ENCODE data around the gene ANO2.

The ANO2 gene

GRCh38 chr12:5945071-5946008 lies at the start of gene ANO2:
Gene ANO2, minus strand, starts transcription at chr12:5945259. Its CDS starts 42 bp downstream, at chr12:5945217.
- H3K4me1 ChIP-seq (ENCODE audit: insufficient read depth, insufficient read length): peaks cover 14% of the 10 kb centered on the region
- no peaks in the 10 kb centered on the region for H3K36me3 ChIP-seq (ENCODE audit: insufficient read depth, insufficient read length, low read length)
- H3K9me3 ChIP-seq (ENCODE audit: insufficient read depth, low read length): peaks cover 6% of the 10 kb centered on the region; the same call in 1 of the 2 replicates
- H3K9ac ChIP-seq (ENCODE audit: insufficient read length, low read depth): peak within 1 kb of the TSS; percentile 85
- peaks cover 58% of the 10 kb centered on the region for H3K27me3 ChIP-seq (ENCODE audit: insufficient read depth, insufficient read length)
- peak within 1 kb of the TSS; percentile 81 for H3K4me3 ChIP-seq (ENCODE audit: insufficient read length, low read depth)
- no peak for TF ChIP-seq ZNF274 (IDR thresholded peaks at IDR 0.05; ENCODE audit: low read depth, low read length)
- peak; percentile 31 for TF ChIP-seq SUZ12 (IDR thresholded peaks at IDR 0.05; ENCODE audit: extremely low read depth, insufficient read depth, insufficient read length)
- no peak for TF ChIP-seq YY1 (IDR thresholded peaks at IDR 0.05; ENCODE audit: insufficient read depth, insufficient read length)
- peak; percentile 88 for DNase-seq (ENCODE audit: low read depth, low spot score)

GRCh38 chr12:5989621-5990020 lies 44.6 kb upstream of the ANO2 start:
- Histone ChIP-seq H3K4me3 (ENCODE audit: insufficient read length, low read depth) (no peak overlapping the region), H3K27me3 (ENCODE audit: insufficient read depth, insufficient read length) (no peaks in the 10 kb centered on the region), H3K9me3 (ENCODE audit: insufficient read depth, low read length) (no peaks in the 10 kb centered on the region), H3K9ac (ENCODE audit: insufficient read length, low read depth) (no peak overlapping the region), H3K36me3 (ENCODE audit: insufficient read depth, insufficient read length, low read length) (no peaks in the 10 kb centered on the region), H3K4me1 (ENCODE audit: insufficient read depth, insufficient read length) (peaks cover 13% of the 10 kb centered on the region)
- no peak for DNase-seq (ENCODE audit: low read depth, low spot score)
- TF ChIP-seq ZNF274 (IDR thresholded peaks at IDR 0.05; ENCODE audit: low read depth, low read length) (no peak), YY1 (IDR thresholded peaks at IDR 0.05; ENCODE audit: insufficient read depth, insufficient read length) (no peak), SUZ12 (IDR thresholded peaks at IDR 0.05; ENCODE audit: extremely low read depth, insufficient read depth, insufficient read length) (no peak)

- Histone ChIP-seq H3K36me3 (ENCODE audit: insufficient read depth, insufficient read length, low read length) (no peaks in the 10 kb centered on the region), H3K27me3 (ENCODE audit: insufficient read depth, insufficient read length) (no peaks in the 10 kb centered on the region), H3K9me3 (ENCODE audit: insufficient read depth, low read length) (no peaks in the 10 kb centered on the region), H3K9ac (ENCODE audit: insufficient read length, low read depth) (no peak overlapping the region), H3K4me3 (ENCODE audit: insufficient read length, low read depth) (no peak overlapping the region), H3K4me1 (ENCODE audit: insufficient read depth, insufficient read length) (peaks cover 13% of the 10 kb centered on the region)
- DNase-seq (ENCODE audit: low read depth, low spot score): peak; percentile 96
- TF ChIP-seq YY1 (IDR thresholded peaks at IDR 0.05; ENCODE audit: insufficient read depth, insufficient read length): no peak
- no peak for TF ChIP-seq ZNF274 (IDR thresholded peaks at IDR 0.05; ENCODE audit: low read depth, low read length)
- no peak for TF ChIP-seq SUZ12 (IDR thresholded peaks at IDR 0.05; ENCODE audit: extremely low read depth, insufficient read depth, insufficient read length)
These were observed 43.6 kb upstream of the ANO2 start for GRCh38 chr12:5988659-5989116.

- no peak for DNase-seq (ENCODE audit: low read depth, low spot score)
- H3K27me3 ChIP-seq (ENCODE audit: insufficient read depth, insufficient read length): no peaks in the 10 kb centered on the region
- no peaks in the 10 kb centered on the region for H3K9me3 ChIP-seq (ENCODE audit: insufficient read depth, low read length)
- no peaks in the 10 kb centered on the region for H3K36me3 ChIP-seq (ENCODE audit: insufficient read depth, insufficient read length, low read length)
- TF ChIP-seq SUZ12 (IDR thresholded peaks at IDR 0.05; ENCODE audit: extremely low read depth, insufficient read depth, insufficient read length) (no peak), ZNF274 (IDR thresholded peaks at IDR 0.05; ENCODE audit: low read depth, low read length) (no peak), YY1 (IDR thresholded peaks at IDR 0.05; ENCODE audit: insufficient read depth, insufficient read length) (no peak)
- H3K9ac ChIP-seq (ENCODE audit: insufficient read length, low read depth): no peak overlapping the region
- peaks cover 13% of the 10 kb centered on the region for H3K4me1 ChIP-seq (ENCODE audit: insufficient read depth, insufficient read length)
- no peak overlapping the region for H3K4me3 ChIP-seq (ENCODE audit: insufficient read length, low read depth)
These were observed 43.0 kb upstream of the ANO2 start for GRCh38 chr12:5988088-5988487.

- H3K9ac ChIP-seq (ENCODE audit: insufficient read length, low read depth): no peak overlapping the region
- no peak for DNase-seq (ENCODE audit: low read depth, low spot score)
- H3K27me3 ChIP-seq (ENCODE audit: insufficient read depth, insufficient read length): no peaks in the 10 kb centered on the region
- peaks cover 13% of the 10 kb centered on the region for H3K4me1 ChIP-seq (ENCODE audit: insufficient read depth, insufficient read length)
- TF ChIP-seq YY1 (IDR thresholded peaks at IDR 0.05; ENCODE audit: insufficient read depth, insufficient read length): no peak
- TF ChIP-seq ZNF274 (IDR thresholded peaks at IDR 0.05; ENCODE audit: low read depth, low read length): no peak
- TF ChIP-seq SUZ12 (IDR thresholded peaks at IDR 0.05; ENCODE audit: extremely low read depth, insufficient read depth, insufficient read length): no peak
- no peaks in the 10 kb centered on the region for H3K9me3 ChIP-seq (ENCODE audit: insufficient read depth, low read length)
- no peak overlapping the region for H3K4me3 ChIP-seq (ENCODE audit: insufficient read length, low read depth)
- H3K36me3 ChIP-seq (ENCODE audit: insufficient read depth, insufficient read length, low read length): no peaks in the 10 kb centered on the region
These were observed 42.5 kb upstream of the ANO2 start for GRCh38 chr12:5987573-5987972.

- no peaks in the 10 kb centered on the region for H3K9me3 ChIP-seq (ENCODE audit: insufficient read depth, low read length)
- no peaks in the 10 kb centered on the region for H3K36me3 ChIP-seq (ENCODE audit: insufficient read depth, insufficient read length, low read length)
- no peaks in the 10 kb centered on the region for H3K27me3 ChIP-seq (ENCODE audit: insufficient read depth, insufficient read length)
- no peak for DNase-seq (ENCODE audit: low read depth, low spot score)
- H3K9ac ChIP-seq (ENCODE audit: insufficient read length, low read depth): no peak overlapping the region
- TF ChIP-seq YY1 (IDR thresholded peaks at IDR 0.05; ENCODE audit: insufficient read depth, insufficient read length): no peak
- TF ChIP-seq ZNF274 (IDR thresholded peaks at IDR 0.05; ENCODE audit: low read depth, low read length): no peak
- TF ChIP-seq SUZ12 (IDR thresholded peaks at IDR 0.05; ENCODE audit: extremely low read depth, insufficient read depth, insufficient read length): no peak
- no peak overlapping the region for H3K4me3 ChIP-seq (ENCODE audit: insufficient read length, low read depth)
- H3K4me1 ChIP-seq (ENCODE audit: insufficient read depth, insufficient read length): peaks cover 13% of the 10 kb centered on the region
These were observed 40.4 kb upstream of the ANO2 start for GRCh38 chr12:5985471-5985870.

GRCh38 chr12:5984873-5985272 lies 39.8 kb upstream of the ANO2 start:
- DNase-seq (ENCODE audit: low read depth, low spot score): no peak
- peaks cover 13% of the 10 kb centered on the region for H3K4me1 ChIP-seq (ENCODE audit: insufficient read depth, insufficient read length)
- no peaks in the 10 kb centered on the region for H3K27me3 ChIP-seq (ENCODE audit: insufficient read depth, insufficient read length)
- no peak overlapping the region for H3K4me3 ChIP-seq (ENCODE audit: insufficient read length, low read depth)
- no peaks in the 10 kb centered on the region for H3K36me3 ChIP-seq (ENCODE audit: insufficient read depth, insufficient read length, low read length)
- H3K9ac ChIP-seq (ENCODE audit: insufficient read length, low read depth): no peak overlapping the region
- H3K9me3 ChIP-seq (ENCODE audit: insufficient read depth, low read length): no peaks in the 10 kb centered on the region
- TF ChIP-seq YY1 (IDR thresholded peaks at IDR 0.05; ENCODE audit: insufficient read depth, insufficient read length) (no peak), SUZ12 (IDR thresholded peaks at IDR 0.05; ENCODE audit: extremely low read depth, insufficient read depth, insufficient read length) (no peak), ZNF274 (IDR thresholded peaks at IDR 0.05; ENCODE audit: low read depth, low read length) (no peak)
